Stimulated activated CD8-positive, alpha-beta memory T cell treated with anti-CD3 and anti-CD28 coated beads, Interleukin-7, amount 100 ng/mL, for 24 hours (primary cell): ENCODE measurements around the gene FGA.
A peak's percentile ranks its signal among the peaks of the same experiment; 100 is the strongest.

Source experiments
- DNase-seq: peaks from one replicate; pipeline ENCODE4 v3.0.0-alpha.2; 2020; ENCODE audit warnings: low read depth

The FGA gene

DNA sequence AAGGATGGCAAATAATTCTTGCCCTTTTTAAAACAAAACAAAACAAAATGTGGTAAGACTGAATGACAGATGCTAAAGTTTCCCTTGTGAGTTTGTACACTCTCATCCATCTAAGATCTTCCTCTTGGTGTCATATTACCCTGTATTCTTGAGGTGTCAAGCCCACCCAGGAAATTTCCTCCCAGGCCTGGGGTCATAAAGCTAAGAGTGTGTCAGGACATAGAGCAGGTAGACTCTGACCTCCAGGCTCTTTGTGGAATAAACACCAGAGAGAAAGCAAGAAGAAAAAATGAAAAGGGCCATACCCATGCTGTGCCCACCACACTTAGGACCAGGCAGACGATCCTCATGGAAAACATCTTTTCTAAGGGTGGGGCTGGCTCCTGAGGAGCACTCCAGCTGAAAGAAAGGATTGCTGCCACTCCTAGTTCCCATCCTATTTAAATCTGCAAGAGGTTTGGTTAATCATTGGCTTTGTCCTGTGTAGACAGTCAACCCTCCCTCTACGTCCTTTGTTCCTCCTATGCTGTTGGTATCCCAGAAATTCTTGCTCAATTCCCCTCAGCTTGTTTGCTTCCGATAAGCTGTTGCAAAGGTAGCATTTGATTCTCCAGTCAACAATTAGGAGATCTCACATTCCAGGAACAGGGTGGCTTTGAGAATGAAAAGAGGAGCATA is at the start of gene FGA:
FGA (minus strand) TSS at position 414 of the 678 bp plus-strand sequence; CDS start at position 359, 55 bp downstream.
- DNase-seq = no peak

DNA sequence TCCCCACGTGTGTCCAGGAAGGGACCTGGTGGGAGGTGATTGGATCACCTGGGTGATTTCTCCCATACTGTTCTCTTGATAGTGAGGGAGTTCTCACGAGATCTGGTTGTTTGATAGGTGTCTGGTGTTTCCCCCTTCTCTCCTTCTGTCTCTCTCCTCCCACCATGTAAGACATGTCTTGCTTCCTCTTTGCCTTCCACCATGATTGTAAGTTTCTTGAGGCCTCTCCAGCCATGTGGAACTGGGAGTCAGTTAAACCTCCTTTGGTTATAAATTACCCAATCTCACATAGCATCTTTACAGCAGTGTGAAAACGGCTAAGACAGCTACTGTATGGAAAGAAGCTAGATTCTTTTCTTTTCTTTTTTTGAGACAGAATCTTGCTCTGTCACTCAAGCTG is 43.5 kb upstream of the FGA start:
- no peak for DNase-seq

DNA sequence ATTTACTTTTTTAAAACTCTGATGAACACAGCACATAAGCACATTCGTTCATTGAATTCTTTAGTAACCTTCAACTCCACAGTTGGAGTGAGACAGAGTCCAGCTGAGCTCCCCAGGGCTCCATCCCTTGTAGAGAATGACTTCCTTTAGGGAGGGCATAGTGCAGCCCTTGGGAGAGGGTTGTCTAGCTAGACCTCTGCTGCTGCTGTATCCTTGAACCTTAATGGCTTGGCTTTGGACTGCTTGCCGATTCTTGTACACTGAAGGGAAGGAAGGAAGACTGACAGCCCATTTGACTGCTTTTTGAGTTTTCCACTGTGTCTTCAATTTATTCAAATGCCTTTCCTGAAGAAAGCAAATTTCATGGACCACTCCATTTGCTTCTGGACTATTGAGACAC is 41.3 kb upstream of the FGA start:
- no peak for DNase-seq

DNA sequence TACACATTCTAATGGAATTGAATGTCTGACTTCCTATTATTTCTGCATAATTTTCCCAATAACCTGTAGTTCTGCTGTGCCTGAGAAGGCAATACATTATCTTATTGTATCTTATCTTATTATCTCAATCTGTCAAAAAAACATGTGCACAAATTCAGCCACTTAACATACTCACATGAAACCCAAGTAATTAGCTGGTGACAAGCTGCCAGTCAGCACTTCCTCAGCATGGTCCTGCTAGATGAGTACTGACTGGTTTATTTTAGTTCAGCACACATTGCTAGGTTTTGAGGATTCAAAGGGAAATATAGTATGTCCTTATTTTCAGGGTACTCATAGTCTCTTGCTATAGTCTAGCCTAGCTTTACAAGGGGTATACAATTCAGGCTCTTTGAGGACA is 39.8 kb upstream of the FGA start:
- DNase-seq = no peak

GRCh38 chr4:154626793-154627484 is 36.4 kb upstream of the FGA start:
- no peak for DNase-seq

DNA sequence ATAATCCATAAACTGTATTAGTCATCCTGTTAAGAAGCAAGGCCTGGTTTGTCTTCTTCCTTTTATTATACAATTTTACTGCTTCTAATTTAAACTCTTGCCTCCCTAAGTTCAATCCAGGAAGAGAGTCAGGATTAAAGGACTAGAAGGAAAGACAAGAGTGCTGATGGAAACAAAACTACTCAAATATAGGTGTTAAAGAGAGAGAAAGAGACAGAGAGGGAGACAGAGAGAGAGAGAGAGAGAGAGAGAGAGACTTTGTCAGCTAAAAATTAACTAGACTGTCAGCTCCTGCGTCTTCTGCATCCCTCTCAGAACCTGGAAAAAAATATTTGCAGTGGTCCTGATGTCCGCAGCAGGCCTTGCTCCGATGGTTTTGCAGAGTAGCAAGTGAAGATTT is 35.4 kb upstream of the FGA start:
- no peak for DNase-seq

GRCh38 chr4:154623995-154624394 is 33.5 kb upstream of the FGA start:
- DNase-seq = no peak

DNA sequence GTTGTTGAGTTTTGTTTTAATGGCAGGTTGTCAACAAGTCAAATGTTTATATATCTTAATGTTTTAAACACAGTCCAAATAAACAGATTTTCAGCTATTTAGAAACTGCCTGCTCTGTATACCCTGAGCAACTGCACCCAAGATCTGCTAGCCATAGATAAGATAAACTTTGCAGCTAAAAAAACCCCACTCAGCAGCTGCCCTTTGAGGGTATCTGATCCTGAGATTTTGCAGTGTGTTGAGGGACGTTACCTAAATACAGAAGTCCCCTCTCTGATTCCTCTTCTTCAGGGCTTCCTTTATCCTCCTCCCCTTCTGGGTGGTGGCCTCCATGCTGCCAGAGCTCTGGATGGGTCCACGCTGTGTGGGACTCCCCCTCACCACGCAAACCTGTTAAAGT is 32.9 kb upstream of the FGA start:
- no peak for DNase-seq

GRCh38 chr4:154622598-154622997 is 32.1 kb upstream of the FGA start:
- DNase-seq = no peak

DNA sequence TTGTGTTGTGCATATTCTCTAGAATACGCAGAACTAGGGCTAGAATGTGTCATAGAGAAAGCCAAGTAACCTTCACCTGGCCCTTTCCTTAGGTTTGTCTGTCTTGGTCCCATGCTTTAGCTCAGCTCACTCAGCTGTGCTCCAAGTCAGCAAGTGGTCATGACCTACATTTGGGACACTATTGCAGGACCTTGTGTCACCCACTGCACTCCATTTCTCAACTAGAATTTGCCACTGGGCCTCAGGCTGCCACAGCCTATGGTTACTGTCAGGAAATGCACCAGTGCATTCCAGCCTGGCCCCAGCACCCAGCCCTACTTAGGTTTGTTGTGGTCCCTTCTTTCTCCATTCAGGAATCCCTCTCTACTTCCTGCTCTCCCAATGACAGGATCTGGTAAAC is 29.6 kb upstream of the FGA start:
- DNase-seq = no peak

- DNase-seq = peak; percentile 25
Measured at GRCh38 chr4:154618708-154619315, 28.3 kb upstream of the FGA start.

DNA sequence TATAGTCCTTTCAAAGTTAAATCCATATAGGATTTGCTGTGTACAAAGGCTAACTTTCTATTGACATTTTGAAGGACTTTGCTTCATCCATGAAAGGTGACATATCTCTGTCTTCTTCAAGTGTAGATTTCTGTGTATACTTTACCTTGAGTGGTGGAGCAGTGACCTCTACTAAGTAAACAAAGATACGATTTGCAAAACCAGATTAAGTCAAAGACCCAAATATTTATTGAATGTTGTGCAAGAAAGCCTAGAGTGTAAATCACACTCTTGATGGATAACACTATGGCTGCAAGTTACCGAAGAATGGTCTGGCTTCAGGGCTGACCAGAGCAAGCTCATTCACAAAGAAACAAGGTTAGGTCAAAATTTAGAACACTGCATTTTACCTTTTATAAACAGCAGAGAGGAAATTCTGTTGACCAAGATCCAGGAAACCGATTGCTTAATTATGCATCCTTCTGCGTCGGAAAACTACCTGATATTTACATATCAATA is 27.3 kb upstream of the FGA start:
- DNase-seq = no peak

- DNase-seq = no peak
Measured at GRCh38 chr4:154616731-154617130, 26.2 kb upstream of the FGA start.

GRCh38 chr4:154616287-154616686 is 25.7 kb upstream of the FGA start:
- no peak for DNase-seq

GRCh38 chr4:154615211-154615610 is 24.7 kb upstream of the FGA start:
- DNase-seq = no peak

- DNase-seq = no peak
Measured at GRCh38 chr4:154614306-154614705, 23.8 kb upstream of the FGA start.

GRCh38 chr4:154612472-154613414 is 22.2 kb upstream of the FGA start, which contains the start of gene FGG:
Gene FGG (minus strand): TSS chr4:154612656. CDS start chr4:154612609, 47 bp downstream.
- DNase-seq = no peak

DNA sequence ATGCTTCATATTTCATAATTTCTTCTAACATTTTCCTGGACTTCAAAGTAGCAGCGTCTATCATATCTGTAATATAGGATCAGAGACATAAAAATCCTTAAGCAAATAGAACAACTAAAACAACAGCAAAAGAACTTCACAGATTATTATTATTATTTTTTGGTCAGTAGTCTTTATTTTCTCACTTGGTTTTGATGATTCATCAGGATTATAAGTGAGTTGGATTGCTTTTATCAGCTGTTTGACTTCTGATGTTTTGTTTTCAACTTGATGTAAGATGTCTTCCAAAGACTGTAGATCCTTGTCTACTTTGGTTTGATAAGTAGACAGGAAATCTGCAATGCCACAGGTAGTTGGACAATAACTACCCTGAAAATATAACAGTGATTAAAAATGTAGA is 21.3 kb upstream of the FGA start:
- no peak for DNase-seq

DNA sequence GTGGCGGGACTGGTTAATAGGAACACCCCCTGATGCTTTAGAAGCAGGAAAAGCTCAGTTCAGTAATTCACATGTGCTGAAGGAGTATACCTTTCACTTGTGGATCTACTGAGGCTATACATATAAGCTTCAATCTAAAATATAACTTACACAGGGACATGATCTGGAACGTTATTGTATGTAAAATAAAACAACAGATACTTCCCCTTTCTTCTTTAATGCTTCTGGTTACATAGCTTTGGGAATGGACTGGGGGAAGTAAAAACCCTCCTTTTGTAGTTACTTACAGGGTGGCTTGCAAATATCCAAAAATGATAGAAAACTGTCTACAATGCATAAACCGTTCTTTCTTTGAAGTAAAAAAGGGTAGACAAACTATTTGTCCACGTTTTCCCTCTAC is 20.0 kb upstream of the FGA start:
- DNase-seq = no peak

- no peak for DNase-seq
Measured at GRCh38 chr4:154609532-154609931, 19.0 kb upstream of the FGA start.

DNA sequence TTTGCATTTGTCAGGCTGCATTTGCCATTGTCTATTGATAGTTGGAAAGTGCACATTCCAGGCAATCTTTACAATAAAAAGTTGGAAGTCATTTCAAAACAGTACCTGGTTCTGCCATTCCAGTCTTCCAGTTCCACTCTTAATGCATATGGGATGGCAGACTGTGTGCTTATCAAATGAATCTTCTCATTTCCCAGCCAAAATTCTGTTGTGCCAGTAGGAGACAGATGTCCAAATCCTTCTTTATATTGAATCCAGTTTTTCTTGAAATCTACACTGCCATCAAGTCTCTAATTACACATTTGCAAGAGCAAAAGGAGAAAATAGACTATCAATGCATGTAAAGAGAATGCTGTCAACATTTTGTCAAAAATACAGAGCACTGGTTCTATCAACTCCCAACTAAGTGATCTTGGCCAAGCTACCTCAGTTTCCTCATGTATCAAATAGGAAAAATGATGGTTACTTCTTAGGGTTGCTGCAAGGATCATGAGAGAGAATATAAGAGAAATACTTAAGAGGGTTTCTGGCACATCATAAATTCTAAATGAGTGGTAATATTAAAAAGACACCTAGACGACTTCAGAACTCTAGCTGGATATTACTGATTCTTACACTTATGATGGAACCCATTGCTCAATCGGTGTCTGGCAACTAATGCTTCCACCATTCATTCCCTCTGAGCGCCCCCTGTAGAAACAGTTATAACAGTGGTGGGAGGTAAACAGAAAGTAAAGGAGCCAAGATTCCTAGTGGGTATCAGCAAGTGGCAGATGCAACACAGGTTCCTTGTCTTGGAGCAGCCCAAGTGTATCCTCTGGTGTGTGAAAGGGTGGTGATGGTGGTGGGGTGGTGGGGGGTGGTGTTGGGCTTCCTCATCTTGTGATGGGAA is 18.1 kb upstream of the FGA start:
- no peak for DNase-seq
